ENCODE data around the gene RAB7A. TPM values are rescaled to one million over a fixed set of nuclear protein-coding genes. Genes with fewer than 3 reads are reported as not detected.

The RAB7A gene
- total and polyA plus RNA-seq, 12 donors = 76.7 to 446 (median 133) TPM

GRCh38 chr3:128800241-128801187 is 74.5 kb downstream of the RAB7A start:
- H3K27ac ChIP-seq = peak overlapping the region in 2 of 5 donors; percentile 31 to 64
- no peaks in the 10 kb centered on the region for H3K27me3 ChIP-seq
- peak in 4 of 7 donors; percentile 31 to 73 (median 58) for DNase-seq
- H3K4me3 ChIP-seq = no peak overlapping the region
- WGBS, 4 donors = 75 to 86% (median 80%) methylated on average over 9 of the region's 9 CpGs
- intact Hi-C loops (cut with DNase I) = no loop called here
- H3K36me3 ChIP-seq (replicated peaks in 1 of 2) = peaks cover 0 to 31% of the 10 kb centered on the region in 2 donors
- H3K4me1 ChIP-seq (replicated peaks in 1 of 2) = peaks cover 12 to 36% of the 10 kb centered on the region in 2 donors
- TF ChIP-seq POLR2A (IDR thresholded peaks at IDR 0.05) = no peak
- no peak for TF ChIP-seq CTCF (IDR thresholded peaks at IDR 0.05)
- H3K9me3 ChIP-seq (replicated peaks in 1 of 3) = no peaks in the 10 kb centered on the region

- H3K36me3 ChIP-seq (replicated peaks in 1 of 2) = peaks cover 0 to 35% of the 10 kb centered on the region in 2 donors
- H3K4me3 ChIP-seq = no peak overlapping the region
- intact Hi-C loops (cut with DNase I) = no loop called here
- TF ChIP-seq CTCF (IDR thresholded peaks at IDR 0.05) (no peak), POLR2A (IDR thresholded peaks at IDR 0.05) (no peak)
- H3K27me3 ChIP-seq = no peaks in the 10 kb centered on the region
- no peaks in the 10 kb centered on the region for H3K9me3 ChIP-seq (replicated peaks in 1 of 3)
- 53 to 66% (median 57%) methylated on average over 2 of the region's 2 CpGs for WGBS, 4 donors
- H3K27ac ChIP-seq = no peak overlapping the region
- peaks cover 12 to 36% of the 10 kb centered on the region in 2 donors for H3K4me1 ChIP-seq (replicated peaks in 1 of 2)
- DNase-seq = peak in 4 of 7 donors; percentile 40 to 62 (median 48)
Observed at GRCh38 chr3:128801779-128802380, 75.9 kb downstream of the RAB7A start.

GRCh38 chr3:128803307-128803706 is 77.3 kb downstream of the RAB7A start:
- intact Hi-C loops (cut with DNase I) = no loop called here

More at GRCh38 chr3:128803307-128803706, 77.3 kb downstream of the RAB7A start:
- peaks cover 12 to 36% of the 10 kb centered on the region in 2 donors for H3K4me1 ChIP-seq (replicated peaks in 1 of 2)
- peaks cover 0 to 35% of the 10 kb centered on the region in 2 donors for H3K36me3 ChIP-seq (replicated peaks in 1 of 2)
- TF ChIP-seq POLR2A (IDR thresholded peaks at IDR 0.05) = no peak
- TF ChIP-seq CTCF (IDR thresholded peaks at IDR 0.05) = no peak
- no peak overlapping the region for H3K4me3 ChIP-seq
- H3K27ac ChIP-seq = peak overlapping the region in 1 of 5 donors; percentile 70
- DNase-seq = no peak
- no peaks in the 10 kb centered on the region for H3K27me3 ChIP-seq
- no peaks in the 10 kb centered on the region for H3K9me3 ChIP-seq (replicated peaks in 1 of 3)
